Liver (tissue), 9 donors: Measurements from ENCODE around the gene LRRC51. TPM values are rescaled to one million over a fixed set of nuclear protein-coding genes. Genes with fewer than 3 reads are reported as not detected.

Experiments used
- DNase-seq: peaks from one replicate; pipeline ENCODE4 v3.0.0-alpha.2; 2017; ENCODE audit warnings: low spot score
- H3K27ac ChIP-seq, 2 donors: one replicate each; pipeline ENCODE4 v1.7.0; 2013; ENCODE audit warnings: inconsistent platforms in 2 of 2, low read length in 2 of 2, control low read depth in 1 of 2, low read depth in 1 of 2, mild to moderate bottlenecking in 1 of 2
- H3K27me3 ChIP-seq, 4 donors: one replicate each; pipeline versions ENCODE4 v1.6.1 to v1.7.0; 2013; ENCODE audit warnings: low read length in 3 of 4, inconsistent platforms in 1 of 4, mild to moderate bottlenecking in 1 of 4, moderate library complexity in 1 of 4; ENCODE audit not compliant: control insufficient read depth in 4 of 4, insufficient read depth in 4 of 4
- H3K36me3 ChIP-seq, 4 donors: one replicate each; pipeline versions ENCODE4 v1.6.1 to v1.7.0; 2013; ENCODE audit warnings: low read length in 3 of 4, mild to moderate bottlenecking in 3 of 4, low read depth in 1 of 4, moderate library complexity in 1 of 4; ENCODE audit not compliant: control insufficient read depth in 4 of 4, insufficient read depth in 3 of 4
- H3K4me1 ChIP-seq, 4 donors: one replicate each; pipeline versions ENCODE4 v1.6.1 to v1.7.0; 2013; ENCODE audit warnings: low read length in 3 of 4, mild to moderate bottlenecking in 3 of 4, moderate library complexity in 1 of 4; ENCODE audit not compliant: control insufficient read depth in 4 of 4, insufficient read depth in 4 of 4
- H3K4me3 ChIP-seq, 3 donors: one replicate each; pipeline versions ENCODE4 v1.6.1 to v1.7.0; 2013; ENCODE audit warnings: low read length in 3 of 3, control low read depth in 1 of 3, low read depth in 1 of 3, mild to moderate bottlenecking in 1 of 3
- H3K9ac ChIP-seq, 2 donors: one replicate each; pipeline ENCODE4 v1.7.0; 2013; ENCODE audit warnings: low read length in 2 of 2, mild to moderate bottlenecking in 2 of 2, moderate library complexity in 2 of 2, control low read depth in 1 of 2, low read depth in 1 of 2
- H3K9me3 ChIP-seq, 4 donors: one replicate each; pipeline versions ENCODE4 v1.6.1 to v1.7.0; 2013; ENCODE audit warnings: low read length in 3 of 4; ENCODE audit not compliant: control insufficient read depth in 4 of 4
- EGR1 ChIP-seq, 2 donors: IDR thresholded peaks; 2 replicates each; pipeline ENCODE4 v1.6.1; 2016 to 2018; ENCODE audit warnings: antibody characterized with exemption in 2 of 2, low read depth in 2 of 2
- FOXA1 ChIP-seq: IDR thresholded peaks from 2 replicates; pipeline ENCODE4 v1.6.1; 2016; ENCODE audit warnings: antibody characterized with exemption
- FOXA2 ChIP-seq: IDR thresholded peaks from 2 replicates; pipeline ENCODE4 v1.6.1; 2016; ENCODE audit warnings: antibody characterized with exemption
- GABPA ChIP-seq, 2 donors: IDR thresholded peaks in 1 of 2; conservative IDR thresholded peaks in 1 of 2; 2 replicates each; pipeline ENCODE4 v1.6.1; 2016; ENCODE audit warnings: antibody characterized with exemption in 2 of 2, mild to moderate bottlenecking in 1 of 2, moderate library complexity in 1 of 2
- HNF4A ChIP-seq, 2 donors: conservative IDR thresholded peaks; 2 replicates each; pipeline ENCODE4 v1.6.1; 2016; ENCODE audit warnings: antibody characterized with exemption in 2 of 2, mild to moderate bottlenecking in 2 of 2
- HNF4G ChIP-seq: IDR thresholded peaks from 2 replicates; pipeline ENCODE4 v1.6.1; 2016; ENCODE audit warnings: antibody characterized with exemption
- JUND ChIP-seq, 2 donors: IDR thresholded peaks; 2 replicates each; pipeline ENCODE4 v1.6.1; 2016; ENCODE audit warnings: antibody characterized with exemption in 2 of 2
- RAD21 ChIP-seq, 2 donors: IDR thresholded peaks; 2 replicates each; pipeline ENCODE4 v1.6.1; 2016; ENCODE audit warnings: antibody characterized with exemption in 2 of 2, mild to moderate bottlenecking in 2 of 2
- RXRA ChIP-seq, 2 donors: IDR thresholded peaks; 2 replicates each; pipeline ENCODE4 v1.6.1; 2017 to 2018; ENCODE audit warnings: antibody characterized with exemption in 2 of 2, mild to moderate bottlenecking in 1 of 2
- SP1 ChIP-seq: IDR thresholded peaks from 2 replicates; pipeline ENCODE4 v1.6.1; 2018; ENCODE audit warnings: antibody characterized with exemption, mild to moderate bottlenecking
- TAF1 ChIP-seq: conservative IDR thresholded peaks from 2 replicates; pipeline ENCODE4 v1.6.1; 2016; ENCODE audit warnings: antibody characterized with exemption, mild to moderate bottlenecking
- YY1 ChIP-seq: IDR thresholded peaks from 2 replicates; pipeline ENCODE4 v1.6.1; 2016; ENCODE audit warnings: antibody characterized with exemption, mild to moderate bottlenecking
- WGBS: extraction: QIAGEN DNeasy Blood & Tissue Kit; methylation state at CpG from one replicate; pipeline ENCODE4 v1.1.7; 2013; 5-methylcytosine and 5-hydroxymethylcytosine counted together
- polyA plus RNA-seq, 2 donors: library from polyadenylated mRNA; stranded (reverse) in 1 of 2; unstranded in 1 of 2; fragments of 200-250 nt in 1 of 2; fragments of >200 nt in 1 of 2; fragmentation: Nextera tagmentation in 1 of 2; extraction: Ambion mirVana in 1 of 2; gene quantifications; one replicate each; pipeline versions ENCODE4 v1.2.1 to v1.2.3, GENCODE V29; 2013 to 2015
- total RNA-seq, 2 donors: library from RNA; depleted of rRNA; stranded (reverse); fragments of >200 nt; gene quantifications; one replicate each; pipeline ENCODE4 v1.2.3, GENCODE V29; 2014
- TF ChIP-seq, protein P1 (sequence below): IDR thresholded peaks from 2 replicates; pipeline ENCODE4 v1.6.1; 2016; ENCODE audit warnings: antibody characterized with exemption
- TF ChIP-seq, protein P2 (sequence below): IDR thresholded peaks from 2 replicates; pipeline ENCODE4 v1.6.1; 2016; ENCODE audit warnings: antibody characterized with exemption
- TF ChIP-seq, protein P3 (sequence below): IDR thresholded peaks from 2 replicates; pipeline ENCODE4 v1.6.1; 2016; ENCODE audit warnings: antibody characterized with exemption, mild to moderate bottlenecking
- TF ChIP-seq, protein P4 (sequence below): fragments of 150-350 bp; IDR thresholded peaks from 2 replicates; pipeline ENCODE4 v1.5.1; 2017; ENCODE audit warnings: improper control_type of control experiment, low read depth, low read length; ENCODE audit not compliant: missing input control
- donor health status: healthy.
- donor health status: healthy.
- donor health status: healthy.
- donor health status: healthy.
- donor health status: healthy.

LRRC51 gene
- total and polyA plus RNA-seq, 4 donors = 1.9 to 3.7 (median 3.2) TPM

DNA sequence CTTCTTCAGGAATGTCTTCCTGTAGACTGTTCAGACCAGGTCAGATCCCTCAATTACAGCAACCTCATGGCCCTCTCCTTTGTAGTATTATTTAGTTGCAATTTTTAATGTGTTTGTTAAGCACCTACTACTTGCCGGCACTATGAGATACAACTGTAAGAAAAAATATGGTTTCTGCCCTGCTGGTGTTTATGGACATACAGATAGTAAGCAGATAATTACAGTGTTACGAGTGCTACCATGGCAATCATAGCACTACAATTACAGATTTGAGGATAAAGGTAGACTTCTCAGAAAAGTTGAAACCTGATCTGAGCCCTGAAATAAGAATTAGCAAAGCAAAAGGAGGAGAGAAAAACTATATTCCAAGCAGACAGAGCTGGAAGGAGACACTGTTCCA, 2.8 kb downstream of the LRRC51 start:
- TF ChIP-seq, protein P1, sequence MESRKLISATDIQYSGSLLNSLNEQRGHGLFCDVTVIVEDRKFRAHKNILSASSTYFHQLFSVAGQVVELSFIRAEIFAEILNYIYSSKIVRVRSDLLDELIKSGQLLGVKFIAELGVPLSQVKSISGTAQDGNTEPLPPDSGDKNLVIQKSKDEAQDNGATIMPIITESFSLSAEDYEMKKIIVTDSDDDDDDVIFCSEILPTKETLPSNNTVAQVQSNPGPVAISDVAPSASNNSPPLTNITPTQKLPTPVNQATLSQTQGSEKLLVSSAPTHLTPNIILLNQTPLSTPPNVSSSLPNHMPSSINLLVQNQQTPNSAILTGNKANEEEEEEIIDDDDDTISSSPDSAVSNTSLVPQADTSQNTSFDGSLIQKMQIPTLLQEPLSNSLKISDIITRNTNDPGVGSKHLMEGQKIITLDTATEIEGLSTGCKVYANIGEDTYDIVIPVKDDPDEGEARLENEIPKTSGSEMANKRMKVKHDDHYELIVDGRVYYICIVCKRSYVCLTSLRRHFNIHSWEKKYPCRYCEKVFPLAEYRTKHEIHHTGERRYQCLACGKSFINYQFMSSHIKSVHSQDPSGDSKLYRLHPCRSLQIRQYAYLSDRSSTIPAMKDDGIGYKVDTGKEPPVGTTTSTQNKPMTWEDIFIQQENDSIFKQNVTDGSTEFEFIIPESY = no peak
- TF ChIP-seq FOXA2 (no peak), RAD21 (IDR thresholded peaks at IDR 0.05) (no peak), HNF4A (conservative IDR thresholded peaks at IDR 0.05) (no peak), YY1 (no peak), HNF4G (no peak), JUND (IDR thresholded peaks at IDR 0.05) (no peak), SP1 (no peak), GABPA (IDR thresholded peaks at IDR 0.05 in 1 of 2, conservative IDR thresholded peaks at IDR 0.05 in 1 of 2) (no peak), EGR1 (IDR thresholded peaks at IDR 0.05; ENCODE audit: low read depth in 2 of 2) (no peak), RXRA (IDR thresholded peaks at IDR 0.05) (no peak)
- TF ChIP-seq, protein P2, sequence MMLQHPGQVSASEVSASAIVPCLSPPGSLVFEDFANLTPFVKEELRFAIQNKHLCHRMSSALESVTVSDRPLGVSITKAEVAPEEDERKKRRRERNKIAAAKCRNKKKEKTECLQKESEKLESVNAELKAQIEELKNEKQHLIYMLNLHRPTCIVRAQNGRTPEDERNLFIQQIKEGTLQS = no peak
- H3K4me3 ChIP-seq = no peak overlapping the region
- H3K9ac ChIP-seq = no peak overlapping the region
- H3K36me3 ChIP-seq = peaks cover 0 to 3% (median 0%) of the 10 kb centered on the region in 4 donors
- DNase-seq = no peak
- H3K27me3 ChIP-seq = no peaks in the 10 kb centered on the region
- no peak overlapping the region for H3K27ac ChIP-seq
- WGBS = 87% methylated on average over 2 of the region's 2 CpGs
- H3K9me3 ChIP-seq = no peaks in the 10 kb centered on the region
- peaks cover 0 to 11% (median 5%) of the 10 kb centered on the region in 4 donors for H3K4me1 ChIP-seq

DNA sequence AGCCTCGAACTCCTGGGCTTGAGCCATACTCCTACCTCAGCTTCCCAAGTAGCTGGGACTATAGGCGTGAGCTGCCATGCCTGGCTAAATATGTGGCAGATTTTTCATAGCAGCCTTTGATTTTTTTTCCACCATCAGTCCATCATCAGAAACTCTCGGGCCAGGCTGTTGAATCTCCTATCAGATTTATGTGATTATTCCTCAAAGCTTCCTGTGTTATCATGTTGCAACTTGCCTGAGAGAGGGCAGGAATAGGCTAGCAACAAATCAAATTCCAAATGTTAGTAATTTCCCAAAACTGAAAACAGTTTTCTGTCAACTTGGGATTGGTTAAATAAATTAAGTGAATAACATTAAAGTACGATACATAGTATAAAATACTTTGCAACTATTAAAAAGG, 3.4 kb downstream of the LRRC51 start:
- WGBS = 90% methylated on average over 4 of the region's 4 CpGs
- H3K4me3 ChIP-seq = no peak overlapping the region
- H3K4me1 ChIP-seq = peaks cover 0 to 11% (median 4%) of the 10 kb centered on the region in 4 donors

More for the DNA sequence above, 3.4 kb downstream of the LRRC51 start:
- TF ChIP-seq FOXA2 (no peak), RXRA (IDR thresholded peaks at IDR 0.05) (no peak), TAF1 (no peak), FOXA1 (no peak), RAD21 (IDR thresholded peaks at IDR 0.05) (no peak), EGR1 (IDR thresholded peaks at IDR 0.05; ENCODE audit: low read depth in 2 of 2) (no peak), GABPA (IDR thresholded peaks at IDR 0.05 in 1 of 2, conservative IDR thresholded peaks at IDR 0.05 in 1 of 2) (no peak), HNF4A (conservative IDR thresholded peaks at IDR 0.05) (no peak)
- TF ChIP-seq, protein P3, sequence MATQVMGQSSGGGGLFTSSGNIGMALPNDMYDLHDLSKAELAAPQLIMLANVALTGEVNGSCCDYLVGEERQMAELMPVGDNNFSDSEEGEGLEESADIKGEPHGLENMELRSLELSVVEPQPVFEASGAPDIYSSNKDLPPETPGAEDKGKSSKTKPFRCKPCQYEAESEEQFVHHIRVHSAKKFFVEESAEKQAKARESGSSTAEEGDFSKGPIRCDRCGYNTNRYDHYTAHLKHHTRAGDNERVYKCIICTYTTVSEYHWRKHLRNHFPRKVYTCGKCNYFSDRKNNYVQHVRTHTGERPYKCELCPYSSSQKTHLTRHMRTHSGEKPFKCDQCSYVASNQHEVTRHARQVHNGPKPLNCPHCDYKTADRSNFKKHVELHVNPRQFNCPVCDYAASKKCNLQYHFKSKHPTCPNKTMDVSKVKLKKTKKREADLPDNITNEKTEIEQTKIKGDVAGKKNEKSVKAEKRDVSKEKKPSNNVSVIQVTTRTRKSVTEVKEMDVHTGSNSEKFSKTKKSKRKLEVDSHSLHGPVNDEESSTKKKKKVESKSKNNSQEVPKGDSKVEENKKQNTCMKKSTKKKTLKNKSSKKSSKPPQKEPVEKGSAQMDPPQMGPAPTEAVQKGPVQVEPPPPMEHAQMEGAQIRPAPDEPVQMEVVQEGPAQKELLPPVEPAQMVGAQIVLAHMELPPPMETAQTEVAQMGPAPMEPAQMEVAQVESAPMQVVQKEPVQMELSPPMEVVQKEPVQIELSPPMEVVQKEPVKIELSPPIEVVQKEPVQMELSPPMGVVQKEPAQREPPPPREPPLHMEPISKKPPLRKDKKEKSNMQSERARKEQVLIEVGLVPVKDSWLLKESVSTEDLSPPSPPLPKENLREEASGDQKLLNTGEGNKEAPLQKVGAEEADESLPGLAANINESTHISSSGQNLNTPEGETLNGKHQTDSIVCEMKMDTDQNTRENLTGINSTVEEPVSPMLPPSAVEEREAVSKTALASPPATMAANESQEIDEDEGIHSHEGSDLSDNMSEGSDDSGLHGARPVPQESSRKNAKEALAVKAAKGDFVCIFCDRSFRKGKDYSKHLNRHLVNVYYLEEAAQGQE = no peak
- TF ChIP-seq, protein P4, sequence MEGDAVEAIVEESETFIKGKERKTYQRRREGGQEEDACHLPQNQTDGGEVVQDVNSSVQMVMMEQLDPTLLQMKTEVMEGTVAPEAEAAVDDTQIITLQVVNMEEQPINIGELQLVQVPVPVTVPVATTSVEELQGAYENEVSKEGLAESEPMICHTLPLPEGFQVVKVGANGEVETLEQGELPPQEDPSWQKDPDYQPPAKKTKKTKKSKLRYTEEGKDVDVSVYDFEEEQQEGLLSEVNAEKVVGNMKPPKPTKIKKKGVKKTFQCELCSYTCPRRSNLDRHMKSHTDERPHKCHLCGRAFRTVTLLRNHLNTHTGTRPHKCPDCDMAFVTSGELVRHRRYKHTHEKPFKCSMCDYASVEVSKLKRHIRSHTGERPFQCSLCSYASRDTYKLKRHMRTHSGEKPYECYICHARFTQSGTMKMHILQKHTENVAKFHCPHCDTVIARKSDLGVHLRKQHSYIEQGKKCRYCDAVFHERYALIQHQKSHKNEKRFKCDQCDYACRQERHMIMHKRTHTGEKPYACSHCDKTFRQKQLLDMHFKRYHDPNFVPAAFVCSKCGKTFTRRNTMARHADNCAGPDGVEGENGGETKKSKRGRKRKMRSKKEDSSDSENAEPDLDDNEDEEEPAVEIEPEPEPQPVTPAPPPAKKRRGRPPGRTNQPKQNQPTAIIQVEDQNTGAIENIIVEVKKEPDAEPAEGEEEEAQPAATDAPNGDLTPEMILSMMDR = no peak
- TF ChIP-seq, protein P1 = no peak
- TF ChIP-seq, protein P2 = no peak
- H3K9ac ChIP-seq = no peak overlapping the region
- H3K9me3 ChIP-seq = no peaks in the 10 kb centered on the region
- no peak for DNase-seq
- no peaks in the 10 kb centered on the region for H3K27me3 ChIP-seq
- peaks cover 0 to 8% (median 0%) of the 10 kb centered on the region in 4 donors for H3K36me3 ChIP-seq
- no peak overlapping the region for H3K27ac ChIP-seq
